HFFc6 (cell line): ENCODE measurements around the gene HES3. TPM values are rescaled to one million over a fixed set of nuclear protein-coding genes. Genes with fewer than 3 reads are reported as not detected.

Experiments used
- DNase-seq: peaks from one replicate; pipeline ENCODE4 v3.0.0-alpha.2; 2018
- H3K27ac Mint-ChIP-seq: 2 replicates; pipeline ENCODE4 v1.8.0; 2020; ENCODE audit warnings: mild to moderate bottlenecking, mixed read lengths
- H3K27me3 Mint-ChIP-seq: 2 replicates; pipeline ENCODE4 v1.8.0; 2021; ENCODE audit warnings: mild to moderate bottlenecking, moderate library complexity, mixed read lengths; ENCODE audit not compliant: insufficient read depth
- H3K36me3 Mint-ChIP-seq: 2 replicates; pipeline ENCODE4 v1.8.0; 2021; ENCODE audit warnings: low read depth, mixed read lengths
- H3K4me1 Mint-ChIP-seq: 2 replicates; pipeline ENCODE4 v1.8.0; 2020; ENCODE audit warnings: low read depth, mixed read lengths
- H3K4me3 Mint-ChIP-seq: 2 replicates; pipeline ENCODE4 v1.8.0; 2020; ENCODE audit warnings: mild to moderate bottlenecking, moderate library complexity, mixed read lengths
- H3K9me3 Mint-ChIP-seq: 2 replicates; pipeline ENCODE4 v1.8.0; 2020; ENCODE audit warnings: mild to moderate bottlenecking, mixed read lengths
- CTCF ChIP-seq: fragments of 200-600 bp; sonication (generic); IDR thresholded peaks from 2 replicates; pipeline ENCODE4 v1.5.0; 2021; ENCODE audit warnings: antibody characterized with exemption, mild to moderate bottlenecking
- total RNA-seq, 6 experiments: library from RNA; stranded (reverse); fragmentation: NEBNext Ultra II Directional; extraction: Animal tissue kit (Norgen Biotek cat#: 25700); gene quantifications; 2 replicates in 1 of 6; 3 replicates in 5 of 6; pipeline ENCODE4 v1.2.3, GENCODE V29; 2021

The HES3 gene
- total RNA-seq, 6 experiments from 2014 or later: not detected

- H3K36me3 Mint-ChIP-seq: no peaks in the 10 kb centered on the region
- peaks cover 1% of the 10 kb centered on the region; the same call in 1 of the 2 replicates for H3K27me3 Mint-ChIP-seq
- TF ChIP-seq CTCF: peak; percentile 27
- peak; percentile 23 for DNase-seq
- H3K27ac Mint-ChIP-seq: no peak overlapping the region
- no peaks in the 10 kb centered on the region for H3K9me3 Mint-ChIP-seq
- no peaks in the 10 kb centered on the region for H3K4me1 Mint-ChIP-seq
- no peak overlapping the region for H3K4me3 Mint-ChIP-seq
These were observed 35.0 kb upstream of the HES3 start for GRCh38 chr1:6208723-6209660.

- TF ChIP-seq CTCF: peak; percentile 33
- H3K27ac Mint-ChIP-seq: no peak overlapping the region
- no peak for DNase-seq
- H3K27me3 Mint-ChIP-seq: peaks cover 1% of the 10 kb centered on the region; the same call in 1 of the 2 replicates
- H3K36me3 Mint-ChIP-seq: no peaks in the 10 kb centered on the region
- no peak overlapping the region for H3K4me3 Mint-ChIP-seq
- no peaks in the 10 kb centered on the region for H3K4me1 Mint-ChIP-seq
- H3K9me3 Mint-ChIP-seq: no peaks in the 10 kb centered on the region; the same call in 1 of the 2 replicates
These were observed 34.1 kb upstream of the HES3 start for GRCh38 chr1:6209661-6210580.

DNA sequence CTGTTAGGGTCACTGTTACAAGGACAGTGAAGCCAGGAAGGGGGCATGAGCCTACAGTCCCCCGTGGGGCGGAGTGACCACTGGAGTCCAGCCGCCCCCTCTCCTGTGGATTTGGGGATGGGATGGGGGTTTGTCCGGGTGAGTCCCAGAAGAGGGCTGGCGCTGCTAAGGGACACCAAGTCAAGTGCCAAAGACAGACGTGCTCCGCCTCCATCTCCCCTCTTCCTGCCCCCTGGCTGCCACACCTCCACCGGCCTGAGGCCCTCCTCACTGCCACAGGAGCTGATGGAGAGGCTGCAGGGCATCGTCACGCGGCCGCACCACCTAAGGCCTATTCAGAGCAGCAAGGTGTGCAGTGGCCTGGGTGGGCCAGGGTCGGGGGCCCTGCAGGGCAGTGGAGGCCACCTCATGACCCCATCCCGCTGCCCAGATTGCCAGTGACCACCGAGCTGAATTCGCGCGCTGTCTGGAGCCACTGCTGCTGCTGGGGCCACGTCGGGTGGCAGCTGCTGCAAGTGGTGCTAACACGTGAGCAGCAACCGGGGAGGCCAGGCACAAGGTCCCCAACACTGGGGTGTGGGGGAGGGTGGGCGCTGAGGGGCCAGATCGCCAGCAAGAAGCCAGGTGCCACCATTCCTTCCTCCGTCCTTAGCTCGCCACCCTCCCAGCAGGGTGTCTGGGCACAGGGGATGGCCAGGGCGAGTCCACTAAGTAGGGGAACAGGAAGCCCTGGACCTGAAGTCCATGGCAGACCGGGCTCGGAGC, 33.2 kb upstream of the HES3 start:
- H3K4me3 Mint-ChIP-seq: no peak overlapping the region
- no peaks in the 10 kb centered on the region for H3K4me1 Mint-ChIP-seq
- no peaks in the 10 kb centered on the region; the same call in 1 of the 2 replicates for H3K9me3 Mint-ChIP-seq
- H3K36me3 Mint-ChIP-seq: no peaks in the 10 kb centered on the region
- no peak overlapping the region for H3K27ac Mint-ChIP-seq
- DNase-seq: no peak
- TF ChIP-seq CTCF: no peak
- peaks cover 1% of the 10 kb centered on the region; the same call in 1 of the 2 replicates for H3K27me3 Mint-ChIP-seq

DNA sequence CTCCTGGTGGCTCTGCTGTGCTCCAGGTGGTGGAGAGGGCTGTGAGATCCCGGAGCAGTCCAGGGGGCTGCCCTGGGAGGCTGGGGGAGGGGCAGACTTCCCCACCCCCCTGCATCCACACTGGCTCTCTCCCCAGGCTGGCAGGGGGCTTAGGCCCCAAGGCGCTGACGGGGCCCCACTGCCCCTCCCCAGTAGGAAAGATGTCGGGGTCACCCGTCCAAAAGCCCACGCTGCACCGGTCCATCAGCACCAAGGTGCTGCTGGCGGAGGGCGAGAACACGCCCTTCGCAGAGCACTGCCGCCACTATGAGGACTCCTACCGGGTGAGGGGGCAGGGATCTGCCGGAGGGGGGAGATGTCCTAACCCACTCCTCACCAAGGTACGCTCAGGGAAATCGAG, 32.2 kb upstream of the HES3 start:
- Mint-ChIP-seq H3K4me1 (no peaks in the 10 kb centered on the region), H3K27me3 (peaks cover 1% of the 10 kb centered on the region; the same call in 1 of the 2 replicates), H3K4me3 (no peak overlapping the region), H3K9me3 (no peaks in the 10 kb centered on the region; the same call in 1 of the 2 replicates), H3K36me3 (no peaks in the 10 kb centered on the region), H3K27ac (no peak overlapping the region)
- TF ChIP-seq CTCF: no peak
- DNase-seq: no peak
